Measurements from ENCODE around the gene TMPRSS15. TPM values are rescaled to one million over a fixed set of nuclear protein-coding genes. Genes with fewer than 3 reads are reported as not detected.
"Not testable (repeated sequence)": the region's sequence is repeated elsewhere in the genome, so short reads cannot be mapped to it uniquely, and the experiment has no call there.

Gene TMPRSS15
- total and polyA plus RNA-seq, 11 donors, result not detected

DNA sequence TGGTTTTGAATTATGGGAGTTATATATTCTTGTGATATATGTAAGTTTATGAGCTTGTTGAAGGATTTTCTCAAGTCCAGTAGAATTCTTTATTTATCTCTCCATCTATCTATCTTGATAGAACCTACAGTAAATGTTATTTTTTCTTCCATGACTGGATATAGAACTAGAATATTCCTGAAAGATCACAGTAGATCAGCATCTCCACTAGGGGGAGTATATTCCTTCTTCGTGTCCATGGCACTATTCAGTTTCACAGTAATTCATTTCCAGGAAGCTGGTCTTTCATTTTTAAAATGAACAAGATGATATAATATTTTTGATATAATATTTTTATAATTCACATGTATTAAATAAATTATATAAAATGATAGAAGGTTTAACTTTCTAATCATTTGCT is 18.8 kb downstream of the TMPRSS15 start:
- WGBS, 4 donors, result 5 to 8% (median 7%) methylated on average over 1 of the region's 1 CpG
- H3K9me3 ChIP-seq, result no peaks in the 10 kb centered on the region
- no peaks in the 10 kb centered on the region for H3K4me1 ChIP-seq
- H3K4me3 ChIP-seq, result no peak overlapping the region
- H3K36me3 ChIP-seq, result no peaks in the 10 kb centered on the region
- H3K27ac ChIP-seq, result no peak overlapping the region
- TF ChIP-seq, protein P1, sequence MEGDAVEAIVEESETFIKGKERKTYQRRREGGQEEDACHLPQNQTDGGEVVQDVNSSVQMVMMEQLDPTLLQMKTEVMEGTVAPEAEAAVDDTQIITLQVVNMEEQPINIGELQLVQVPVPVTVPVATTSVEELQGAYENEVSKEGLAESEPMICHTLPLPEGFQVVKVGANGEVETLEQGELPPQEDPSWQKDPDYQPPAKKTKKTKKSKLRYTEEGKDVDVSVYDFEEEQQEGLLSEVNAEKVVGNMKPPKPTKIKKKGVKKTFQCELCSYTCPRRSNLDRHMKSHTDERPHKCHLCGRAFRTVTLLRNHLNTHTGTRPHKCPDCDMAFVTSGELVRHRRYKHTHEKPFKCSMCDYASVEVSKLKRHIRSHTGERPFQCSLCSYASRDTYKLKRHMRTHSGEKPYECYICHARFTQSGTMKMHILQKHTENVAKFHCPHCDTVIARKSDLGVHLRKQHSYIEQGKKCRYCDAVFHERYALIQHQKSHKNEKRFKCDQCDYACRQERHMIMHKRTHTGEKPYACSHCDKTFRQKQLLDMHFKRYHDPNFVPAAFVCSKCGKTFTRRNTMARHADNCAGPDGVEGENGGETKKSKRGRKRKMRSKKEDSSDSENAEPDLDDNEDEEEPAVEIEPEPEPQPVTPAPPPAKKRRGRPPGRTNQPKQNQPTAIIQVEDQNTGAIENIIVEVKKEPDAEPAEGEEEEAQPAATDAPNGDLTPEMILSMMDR (IDR thresholded peaks at IDR 0.05), result peak in 10 of 12 donors; percentile 4 to 57 (median 44)
- no peak for TF ChIP-seq POLR2A (IDR thresholded peaks at IDR 0.05)
- DNase-seq (no peak), ATAC-seq (no peak)
- intact Hi-C loops (cut with DNase I), result no loop called here
- no peaks in the 10 kb centered on the region for H3K27me3 ChIP-seq

DNA sequence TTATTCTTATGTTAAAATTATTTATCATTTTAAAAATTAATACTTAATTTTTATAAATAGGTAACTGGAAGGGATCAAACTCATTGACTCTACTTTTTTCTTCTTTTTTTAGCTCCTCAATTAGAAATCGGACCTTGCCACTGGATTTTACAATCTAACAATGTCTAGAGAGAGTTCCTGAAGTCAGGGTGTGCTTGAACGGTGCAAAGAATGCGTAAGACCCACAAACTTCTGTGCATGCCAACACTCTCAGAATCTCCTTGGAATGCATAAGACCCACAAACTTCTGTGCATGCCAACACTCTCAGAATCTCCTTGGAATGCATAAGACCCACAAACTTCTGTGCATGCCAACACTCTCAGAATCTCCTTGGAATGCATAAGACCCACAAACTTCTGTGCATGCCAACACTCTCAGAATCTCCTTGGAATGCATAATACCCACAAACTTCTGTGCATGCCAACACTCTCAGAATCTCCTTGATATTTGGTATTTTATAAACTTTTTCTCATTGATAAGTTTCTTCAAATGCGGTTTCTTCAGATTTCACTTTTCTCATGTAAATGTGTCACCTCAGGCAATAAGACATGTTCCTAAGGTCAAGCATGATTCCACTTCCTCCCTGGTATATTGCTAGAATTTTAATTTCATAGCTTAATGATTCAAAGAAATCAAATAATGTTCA is 20.5 kb downstream of the TMPRSS15 start:
- 80 to 85% (median 83%) methylated on average over 4 of the region's 4 CpGs for WGBS, 4 donors

DNA sequence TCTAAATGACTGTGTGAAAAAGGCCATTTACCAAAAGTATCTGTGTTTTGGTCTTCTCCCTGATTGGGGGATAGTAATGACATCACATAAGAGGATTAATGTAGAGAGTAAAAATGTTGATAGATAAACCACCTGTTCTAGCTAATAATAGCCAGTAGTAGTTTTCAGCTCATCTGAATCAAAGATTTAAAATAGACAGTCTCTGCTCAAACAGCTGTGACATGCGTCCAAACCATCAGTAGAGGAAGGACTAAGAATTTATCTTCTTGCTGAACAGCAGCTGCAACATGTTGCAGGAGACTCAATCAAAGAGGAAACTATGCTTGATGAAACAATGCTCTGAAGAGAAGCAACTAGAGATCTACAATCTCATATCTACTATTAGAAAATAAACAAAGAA is 21.4 kb downstream of the TMPRSS15 start:
- Histone ChIP-seq H3K27me3 (no peaks in the 10 kb centered on the region), H3K27ac (no peak overlapping the region), H3K4me1 (no peaks in the 10 kb centered on the region), H3K9me3 (no peaks in the 10 kb centered on the region), H3K4me3 (no peak overlapping the region), H3K36me3 (no peaks in the 10 kb centered on the region)
- intact Hi-C loops (cut with DNase I), result no loop called here
- DNase-seq (no peak), ATAC-seq (no peak)
- TF ChIP-seq, protein P1 (IDR thresholded peaks at IDR 0.05), result no peak
- TF ChIP-seq POLR2A (IDR thresholded peaks at IDR 0.05), result no peak
- WGBS, 4 donors, result 0% methylated on average over 1 of the region's 1 CpG; no CpG with 5 or more reads in 1 of the 4 donors

More for the DNA sequence above, 20.5 kb downstream of the TMPRSS15 start:
- H3K36me3 ChIP-seq; H3K27ac ChIP-seq; H3K9me3 ChIP-seq; ATAC-seq; H3K4me3 ChIP-seq; H3K4me1 ChIP-seq; H3K27me3 ChIP-seq; DNase-seq; intact Hi-C loops (cut with DNase I): not testable (repeated sequence)

DNA sequence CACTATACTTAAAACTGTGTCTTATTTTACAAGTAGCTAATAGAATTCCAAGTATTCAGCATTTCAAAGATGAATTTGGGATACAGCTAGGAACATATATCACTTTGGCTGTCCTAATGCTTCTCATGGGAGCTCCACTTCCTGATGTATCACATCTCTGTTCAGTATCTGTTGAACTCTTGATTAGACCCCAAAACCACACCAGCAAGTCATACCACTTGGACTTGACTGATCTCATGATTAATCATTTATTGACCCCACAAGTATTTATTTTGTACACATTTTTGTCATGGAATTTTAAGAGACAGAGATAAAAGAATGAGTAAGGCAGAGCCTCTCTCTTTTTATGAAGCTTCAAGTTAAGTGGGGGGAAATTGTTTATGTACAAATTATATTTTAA is 30.0 kb downstream of the TMPRSS15 start:
- intact Hi-C loops (cut with DNase I), result no loop called here
- no peak for DNase-seq
- H3K36me3 ChIP-seq, result no peaks in the 10 kb centered on the region

More for the DNA sequence above, 30.0 kb downstream of the TMPRSS15 start:
- Histone ChIP-seq H3K4me1 (no peaks in the 10 kb centered on the region), H3K9me3 (no peaks in the 10 kb centered on the region), H3K27me3 (no peaks in the 10 kb centered on the region), H3K4me3 (no peak overlapping the region), H3K27ac (no peak overlapping the region)
- TF ChIP-seq, protein P1 (IDR thresholded peaks at IDR 0.05), result no peak
- TF ChIP-seq POLR2A (IDR thresholded peaks at IDR 0.05), result no peak
- no peak for ATAC-seq

Data from heart left ventricle (tissue), 16 donors.